K562 (cell line): Measurements from ENCODE around the gene KIAA0040. TPM values are rescaled to one million over a fixed set of nuclear protein-coding genes. Genes with fewer than 3 reads are reported as not detected.

Experiments
- ATAC-seq: fragments of 200-7000 bp; cut with Tn5 transposase; 3 replicates; pipeline ENCODE4 v1.9.1; 2020; ENCODE audit warnings: moderate library complexity
- BruUV-seq: library from RNA; stranded (reverse); fragments of 400-500 nt; replicated peaks from 2 replicates; lab custom pipeline; 2021; lab: Mats Ljungman, UMichigan
- CTCF ChIA-PET: fragments of 300-600 bp; formaldehyde crosslinking; extraction: SDS; loops from one replicate; lab custom pipeline; 2021; ENCODE audit warnings: low intra/inter-chr PET ratio; lab: Yijun Ruan, JAX
- POLR2A ChIA-PET: fragments of 300-600, 350-650 bp; sonication (Branson Sonifier 250); formaldehyde crosslinking; extraction: SDS; loops from one replicate; lab custom pipeline; 2021; ENCODE audit warnings: antibody characterized with exemption, inconsistent platforms; lab: Yijun Ruan, JAX
- DNase-seq, 4 experiments: peaks; one replicate each; pipeline versions ENCODE4 v3.0.0 to v3.0.0-alpha.2; 2011 to 2018; ENCODE audit warnings: low spot score in 3 of 4, mixed read lengths in 3 of 4; ENCODE audit errors: extremely low read depth in 1 of 4
- FAIRE-seq: peaks from 2 replicates; lab custom pipeline; 2011; peaks lifted over from hg19 to GRCh38; lab: Jason Lieb, UNC
- H2AFZ ChIP-seq: 2 replicates; pipeline ENCODE4 v1.6.0; 2011; ENCODE audit warnings: low read depth, low read length, control low read depth, inconsistent platforms
- H3K27ac ChIP-seq: fragments of 200-600 bp; 3 replicates; pipeline ENCODE4 v1.8.0; 2011; ENCODE audit warnings: low read depth, mild to moderate bottlenecking, control low read depth, inconsistent platforms, low read length, moderate library complexity, mixed read lengths; ENCODE audit errors: extremely low read depth
- H3K27me3 ChIP-seq, 2 experiments: fragments of 300-600 bp in 1 of 2; 2 replicates in 1 of 2; 3 replicates in 1 of 2; pipeline versions ENCODE4 v1.6.0 to v1.8.0; 2011; ENCODE audit warnings: inconsistent platforms in 2 of 2, low read length in 2 of 2, mild to moderate bottlenecking in 1 of 2, mixed read lengths in 1 of 2, moderate library complexity in 1 of 2; ENCODE audit not compliant: control insufficient read depth in 2 of 2, insufficient read depth in 2 of 2
- H3K36me3 ChIP-seq: fragments of 300-600 bp; 3 replicates; pipeline ENCODE4 v1.8.0; 2011; ENCODE audit warnings: mild to moderate bottlenecking, low read length, inconsistent platforms; ENCODE audit not compliant: control insufficient read depth, insufficient read depth
- H3K4me1 ChIP-seq, 2 experiments: fragments of 200-600 bp in 1 of 2; replicated peaks in 1 of 2; 2 replicates in 1 of 2; 3 replicates in 1 of 2; pipeline versions ENCODE4 v1.5.1 to v1.8.0; 2011; ENCODE audit warnings: inconsistent platforms in 2 of 2, low read length in 2 of 2, mild to moderate bottlenecking in 1 of 2, mixed read lengths in 1 of 2, moderate library complexity in 1 of 2; ENCODE audit not compliant: control insufficient read depth in 2 of 2, insufficient read depth in 2 of 2
- H3K4me2 ChIP-seq: 2 replicates; pipeline ENCODE4 v1.6.1; 2011; ENCODE audit warnings: low read length, control low read depth, inconsistent platforms, mixed read lengths; ENCODE audit not compliant: insufficient read depth
- H3K4me3 ChIP-seq: fragments of 200-600 bp; sonication (generic), shearing (Covaris generic); 2 replicates; pipeline ENCODE4 v1.5.1; 2016; ENCODE audit warnings: control low read depth, inconsistent platforms
- H3K79me2 ChIP-seq: fragments of 200-600 bp; 3 replicates; pipeline ENCODE4 v1.8.0; 2011; ENCODE audit warnings: low read length, inconsistent platforms; ENCODE audit not compliant: control insufficient read depth, insufficient read depth
- H3K9ac ChIP-seq, 2 experiments: 2 replicates each; pipeline versions ENCODE4 v1.6.0 to v1.6.1; 2011; ENCODE audit warnings: low read depth in 2 of 2, low read length in 2 of 2, control low read depth in 1 of 2, inconsistent platforms in 1 of 2, mild to moderate bottlenecking in 1 of 2, mixed read lengths in 1 of 2; ENCODE audit not compliant: insufficient read depth in 1 of 2
- H3K9me1 ChIP-seq: one replicate; pipeline ENCODE4 v1.6.0; 2011; ENCODE audit warnings: inconsistent platforms, mild to moderate bottlenecking, low read length, moderate library complexity; ENCODE audit not compliant: control insufficient read depth, insufficient read depth
- H3K9me3 ChIP-seq: replicated peaks from 2 replicates; pipeline ENCODE4 v1.5.1; 2011; ENCODE audit warnings: low read depth, low read length, inconsistent platforms; ENCODE audit not compliant: control insufficient read depth, insufficient read depth
- H4K20me1 ChIP-seq: replicated peaks from 2 replicates; pipeline ENCODE4 v1.6.1; 2011; ENCODE audit warnings: low read length, inconsistent platforms, mixed read lengths; ENCODE audit not compliant: control insufficient read depth, insufficient read depth
- IRF9 ChIP-seq: fragments of 450-650 bp; IDR thresholded peaks from 2 replicates; pipeline ENCODE4 v1.6.1; 2016; ENCODE audit warnings: missing biosample characterization, missing genetic modification characterization
- ZC3H11A ChIP-seq: IDR thresholded peaks from 2 replicates; pipeline ENCODE4 v1.6.1; 2012; ENCODE audit warnings: low read depth, low read length, improper control_type of control experiment
- ZNF316 ChIP-seq: fragments of 450-650 bp; IDR thresholded peaks from 2 replicates; pipeline ENCODE4 v1.6.1; 2016
- WGBS: fragments of 100-300 bp; shearing (Covaris generic); methylation state at CpG from one replicate; pipeline ENCODE4 v1.1.6; 2016; ENCODE audit warnings: low coverage, mixed read lengths; ENCODE audit not compliant: insufficient coverage; ENCODE audit errors: missing lambda C conversion rate; 5-methylcytosine and 5-hydroxymethylcytosine counted together
- in situ Hi-C: fragments of 300-500 bp; cut with MboI; formaldehyde crosslinking; loops from 4 replicates; pipeline ENCODE4 v1.15.0; 2018; ENCODE audit warnings: inconsistent platforms, mixed read lengths
- intact Hi-C: fragments of 100-400 bp; cut with micrococcal nuclease; formaldehyde crosslinking; loops from 2 replicates; pipeline ENCODE4 v1.14.2; 2022
- polyA plus RNA-seq, 8 experiments: library from polyadenylated mRNA; depleted of rRNA in 4 of 8; stranded (reverse) in 5 of 8; unstranded in 3 of 8; fragments of >200 nt; fragmentation: Nextera tagmentation in 2 of 8; fragmentation: Illumina TruSeq in 1 of 8; extraction: Ambion mirVana in 2 of 8; extraction: Trizol in 1 of 8; gene quantifications; 2 replicates each; pipeline versions ENCODE4 v1.2.1 to v1.2.3, GENCODE V29; 2011 to 2014; ENCODE audit warnings: inconsistent platforms in 1 of 8, missing spikeins in 1 of 8
- total RNA-seq, 7 experiments: library from RNA; depleted of rRNA in 6 of 7; stranded (reverse); fragments of >200 nt in 6 of 7; fragmentation: Illumina TruSeq in 2 of 7; extraction: Trizol in 2 of 7; gene quantifications; 2 replicates each; pipeline versions ENCODE4 v1.2.1 to v1.2.3, GENCODE V29; 2011 to 2021; ENCODE audit warnings: low replicate concordance in 1 of 7
- TF ChIP-seq, protein P1 (sequence below): fragments of 200-800 bp; sonication (Bioruptor generic); IDR thresholded peaks from 2 replicates; pipeline ENCODE4 v1.6.1; 2017; ENCODE audit warnings: missing genetic modification characterization, missing compliant biosample characterization

The KIAA0040 gene
- total and polyA plus RNA-seq, 9 of the 15 experiments (the other 6 are each of a cell fraction or from before 2014, with no cell fraction given), result 3.4 to 13.6 (median 7.1) TPM

DNA sequence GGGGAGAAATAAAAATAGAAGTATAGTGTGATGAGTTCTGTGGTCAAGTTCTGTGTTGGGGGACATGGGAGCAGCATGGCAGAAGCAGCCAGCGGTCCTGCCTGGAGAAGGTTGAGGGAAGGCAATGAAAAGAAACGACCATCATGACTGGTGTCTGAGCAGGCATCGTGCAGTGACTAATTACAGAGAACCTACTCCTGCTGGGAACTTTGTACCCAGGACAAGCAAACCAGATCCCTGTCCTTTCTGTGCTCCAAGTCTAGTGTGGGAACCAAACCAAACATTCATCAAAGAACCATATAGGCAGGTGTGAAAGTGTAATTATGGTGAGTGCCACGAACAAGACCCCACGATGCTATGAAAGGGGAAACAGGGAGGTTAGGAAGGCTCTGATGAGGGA, 25.8 kb downstream of the KIAA0040 start (continued):
- TF ChIP-seq IRF9, result no peak
- TF ChIP-seq ZC3H11A, result no peak
- TF ChIP-seq, protein P1, sequence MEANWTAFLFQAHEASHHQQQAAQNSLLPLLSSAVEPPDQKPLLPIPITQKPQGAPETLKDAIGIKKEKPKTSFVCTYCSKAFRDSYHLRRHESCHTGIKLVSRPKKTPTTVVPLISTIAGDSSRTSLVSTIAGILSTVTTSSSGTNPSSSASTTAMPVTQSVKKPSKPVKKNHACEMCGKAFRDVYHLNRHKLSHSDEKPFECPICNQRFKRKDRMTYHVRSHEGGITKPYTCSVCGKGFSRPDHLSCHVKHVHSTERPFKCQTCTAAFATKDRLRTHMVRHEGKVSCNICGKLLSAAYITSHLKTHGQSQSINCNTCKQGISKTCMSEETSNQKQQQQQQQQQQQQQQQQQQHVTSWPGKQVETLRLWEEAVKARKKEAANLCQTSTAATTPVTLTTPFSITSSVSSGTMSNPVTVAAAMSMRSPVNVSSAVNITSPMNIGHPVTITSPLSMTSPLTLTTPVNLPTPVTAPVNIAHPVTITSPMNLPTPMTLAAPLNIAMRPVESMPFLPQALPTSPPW (CRISPR knock-in tag), result no peak

DNA sequence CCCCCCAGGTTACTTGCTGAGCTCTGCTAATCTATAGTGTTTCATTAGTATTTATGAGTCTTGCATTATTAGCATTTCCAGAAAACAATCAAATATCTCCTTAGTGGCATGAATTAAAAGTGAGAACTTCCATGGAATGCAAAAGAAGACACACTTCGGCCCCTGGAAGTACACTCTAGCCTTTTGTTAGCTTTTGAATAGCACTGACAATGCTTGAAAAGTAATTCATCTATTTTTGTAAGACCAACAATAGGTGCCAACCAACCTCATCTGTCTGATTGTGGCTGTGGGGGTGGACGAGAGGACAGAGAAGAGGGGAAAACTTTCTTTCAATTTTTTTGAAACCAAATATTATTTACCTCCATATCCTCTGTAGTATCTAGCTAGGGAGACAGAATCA, 27.8 kb downstream of the KIAA0040 start:
- no TSS peak for BruUV-seq
- no peaks in the 10 kb centered on the region for H4K20me1 ChIP-seq
- H3K36me3 ChIP-seq, result peaks cover 7% of the 10 kb centered on the region; the same call in 1 of the 3 replicates
- DNase-seq, result no peak
- no peak overlapping the region for H3K4me3 ChIP-seq
- H3K9me3 ChIP-seq, result no peaks in the 10 kb centered on the region
- H3K27me3 ChIP-seq, result no peaks in the 10 kb centered on the region
- CTCF ChIA-PET, result interaction anchor here (1.0 kb wide), 1 partner anchor 11 kb away, joined by 3 read pairs; no protein-coding TSS in a partner anchor
- no peaks in the 10 kb centered on the region for H3K9me1 ChIP-seq
- no peak overlapping the region for H2AFZ ChIP-seq
- H3K4me2 ChIP-seq, result no peak overlapping the region
- H3K79me2 ChIP-seq, result no peaks in the 10 kb centered on the region
- in situ Hi-C loops, result no loop called here
- no peak for TF ChIP-seq ZNF316
- TF ChIP-seq, all 486 proteins: peak for 0
- WGBS, result 36% methylated on average over 2 of the region's 2 CpGs
- Histone ChIP-seq H3K9ac (no peak overlapping the region), H3K4me1 (no peaks in the 10 kb centered on the region), H3K27ac (no peak overlapping the region)
- no peak for FAIRE-seq
- intact Hi-C loops, result no loop called here
- no peak for ATAC-seq
- POLR2A ChIA-PET, result interaction anchor here (1.1 kb wide), 2 partner anchors 9 to 1100 kb away, joined by 3 read pairs; no protein-coding TSS in a partner anchor
